ENCODE results near the gene CATSPERE. TPM values are rescaled to one million over a fixed set of nuclear protein-coding genes. Genes with fewer than 3 reads are reported as not detected.
"Not testable (repeated sequence)": the region's sequence is repeated elsewhere in the genome, so short reads cannot be mapped to it uniquely, and the experiment has no call there.

The CATSPERE gene
- total and polyA plus RNA-seq, 10 donors: 0.50 to 4.0 (median 1.1) TPM

DNA sequence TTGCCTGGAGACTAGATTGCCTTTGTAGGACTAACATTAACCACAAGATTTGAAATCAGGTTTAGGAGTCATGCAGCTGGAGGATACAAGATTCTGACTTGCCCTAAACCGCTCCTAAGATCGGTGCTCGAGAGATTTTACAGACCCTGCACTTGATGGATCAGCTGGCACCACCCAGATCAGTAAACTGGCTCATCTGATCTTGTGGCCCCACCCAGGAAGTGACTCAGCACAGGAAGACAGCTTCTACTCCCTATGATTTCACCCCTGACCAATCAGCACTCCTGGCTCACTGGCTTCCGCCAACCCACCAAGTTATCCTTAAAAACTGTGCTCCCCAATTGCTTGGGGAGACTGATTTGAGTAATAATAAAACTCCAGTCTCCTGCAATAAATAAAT, 876 bp upstream of the CATSPERE start:
- no peak for DNase-seq
- H3K9me3 ChIP-seq: peaks cover 0 to 5% (median 4%) of the 10 kb centered on the region in 8 donors
- H3K4me1 ChIP-seq: peaks cover 7 to 18% (median 9%) of the 10 kb centered on the region in 6 donors
- 88 to 98% (median 95%) methylated on average over 4 of the region's 4 CpGs for WGBS, 5 donors
- H3K4me3 ChIP-seq: peak overlapping the region in 1 of 8 donors; percentile 73
- no peaks in the 10 kb centered on the region for H3K27me3 ChIP-seq (replicated peaks in 1 of 7)
- no peak for TF ChIP-seq POLR2AphosphoS5 (IDR thresholded peaks at IDR 0.05)
- no peak for TF ChIP-seq POLR2A (IDR thresholded peaks at IDR 0.05)
- TF ChIP-seq, protein P1, sequence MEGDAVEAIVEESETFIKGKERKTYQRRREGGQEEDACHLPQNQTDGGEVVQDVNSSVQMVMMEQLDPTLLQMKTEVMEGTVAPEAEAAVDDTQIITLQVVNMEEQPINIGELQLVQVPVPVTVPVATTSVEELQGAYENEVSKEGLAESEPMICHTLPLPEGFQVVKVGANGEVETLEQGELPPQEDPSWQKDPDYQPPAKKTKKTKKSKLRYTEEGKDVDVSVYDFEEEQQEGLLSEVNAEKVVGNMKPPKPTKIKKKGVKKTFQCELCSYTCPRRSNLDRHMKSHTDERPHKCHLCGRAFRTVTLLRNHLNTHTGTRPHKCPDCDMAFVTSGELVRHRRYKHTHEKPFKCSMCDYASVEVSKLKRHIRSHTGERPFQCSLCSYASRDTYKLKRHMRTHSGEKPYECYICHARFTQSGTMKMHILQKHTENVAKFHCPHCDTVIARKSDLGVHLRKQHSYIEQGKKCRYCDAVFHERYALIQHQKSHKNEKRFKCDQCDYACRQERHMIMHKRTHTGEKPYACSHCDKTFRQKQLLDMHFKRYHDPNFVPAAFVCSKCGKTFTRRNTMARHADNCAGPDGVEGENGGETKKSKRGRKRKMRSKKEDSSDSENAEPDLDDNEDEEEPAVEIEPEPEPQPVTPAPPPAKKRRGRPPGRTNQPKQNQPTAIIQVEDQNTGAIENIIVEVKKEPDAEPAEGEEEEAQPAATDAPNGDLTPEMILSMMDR (IDR thresholded peaks at IDR 0.05 in 8 of 11, conservative IDR thresholded peaks at IDR 0.05 in 3 of 11): no peak
- no peaks in the 10 kb centered on the region for H3K36me3 ChIP-seq
- intact Hi-C loops (cut with DNase I; ENCODE audit: low total_unique reads): no loop called here
- peak overlapping the region in 4 of 8 donors; percentile 88 to 91 (median 88) for H3K27ac ChIP-seq

DNA sequence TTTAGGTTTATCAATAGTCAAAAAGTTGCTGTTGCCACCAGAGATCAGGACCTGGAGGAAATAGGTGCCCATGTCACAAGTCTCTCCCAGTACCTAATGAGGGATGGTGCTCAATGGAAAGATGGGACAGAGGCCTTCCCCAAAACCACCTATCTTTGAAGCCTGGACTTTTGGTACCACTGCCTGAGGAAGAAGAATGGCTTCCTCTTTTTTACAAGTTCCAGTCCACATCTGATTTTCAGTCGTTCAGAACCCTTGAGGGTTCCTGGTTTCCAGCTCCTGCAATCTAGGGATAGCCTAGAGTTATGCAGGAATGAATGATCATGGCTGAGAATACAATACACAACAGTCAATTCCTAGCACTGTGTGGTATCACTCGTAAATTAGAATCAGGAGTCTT, 5.7 kb downstream of the CATSPERE start:
- Histone ChIP-seq H3K9me3 (peaks cover 0 to 4% (median 0%) of the 10 kb centered on the region in 8 donors), H3K27me3 (replicated peaks in 1 of 7) (no peaks in the 10 kb centered on the region), H3K27ac (no peak overlapping the region), H3K36me3 (no peaks in the 10 kb centered on the region), H3K4me1 (peaks cover 0 to 3% (median 0%) of the 10 kb centered on the region in 6 donors), H3K4me3 (no peak overlapping the region)
- 63 to 81% (median 73%) methylated on average over 2 of the region's 2 CpGs for WGBS, 5 donors
- no peak for TF ChIP-seq POLR2A (IDR thresholded peaks at IDR 0.05)
- TF ChIP-seq POLR2AphosphoS5 (IDR thresholded peaks at IDR 0.05): no peak
- TF ChIP-seq, protein P1 (IDR thresholded peaks at IDR 0.05 in 8 of 11, conservative IDR thresholded peaks at IDR 0.05 in 3 of 11): no peak
- no peak for DNase-seq
- intact Hi-C loops (cut with DNase I; ENCODE audit: low total_unique reads): no loop called here

DNA sequence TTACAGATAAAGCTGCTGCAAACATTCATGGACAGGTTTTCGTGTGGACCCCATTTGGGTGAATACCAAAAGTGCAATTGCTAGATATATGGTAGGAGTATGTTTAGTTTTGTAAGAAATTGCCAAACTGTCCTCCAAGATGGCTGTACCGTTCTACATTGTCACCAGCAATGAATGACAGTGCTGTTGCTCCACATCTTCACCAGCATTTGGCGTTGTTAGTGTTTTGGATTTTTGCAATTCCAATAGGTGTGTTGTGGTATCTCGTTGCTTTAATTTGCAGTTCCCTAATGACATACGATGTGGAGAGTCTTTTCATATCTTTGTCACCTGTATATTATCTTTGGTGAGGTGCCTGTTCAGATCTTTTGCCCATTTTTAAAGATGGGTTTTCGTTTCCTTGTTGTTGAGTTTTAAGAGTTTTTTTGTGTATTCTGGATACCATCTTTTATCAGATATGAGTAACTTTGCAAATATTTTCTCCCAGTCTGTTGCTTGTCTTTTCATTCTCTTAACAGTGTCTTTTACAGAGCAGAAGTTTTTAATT, 12.1 kb downstream of the CATSPERE start:
- Histone ChIP-seq H3K4me3 (no peak overlapping the region), H3K27me3 (replicated peaks in 1 of 7) (no peaks in the 10 kb centered on the region), H3K36me3 (no peaks in the 10 kb centered on the region), H3K9me3 (peaks cover 0 to 10% (median 0%) of the 10 kb centered on the region in 8 donors), H3K27ac (no peak overlapping the region), H3K4me1 (no peaks in the 10 kb centered on the region)
- intact Hi-C loops (cut with DNase I; ENCODE audit: low total_unique reads): no loop called here
- TF ChIP-seq POLR2AphosphoS5 (IDR thresholded peaks at IDR 0.05) (no peak), POLR2A (IDR thresholded peaks at IDR 0.05) (no peak)
- TF ChIP-seq, protein P1 (IDR thresholded peaks at IDR 0.05 in 8 of 11, conservative IDR thresholded peaks at IDR 0.05 in 3 of 11): no peak
- no peak for DNase-seq
- WGBS, 5 donors: 90 to 97% (median 95%) methylated on average over 6 of the region's 6 CpGs

DNA sequence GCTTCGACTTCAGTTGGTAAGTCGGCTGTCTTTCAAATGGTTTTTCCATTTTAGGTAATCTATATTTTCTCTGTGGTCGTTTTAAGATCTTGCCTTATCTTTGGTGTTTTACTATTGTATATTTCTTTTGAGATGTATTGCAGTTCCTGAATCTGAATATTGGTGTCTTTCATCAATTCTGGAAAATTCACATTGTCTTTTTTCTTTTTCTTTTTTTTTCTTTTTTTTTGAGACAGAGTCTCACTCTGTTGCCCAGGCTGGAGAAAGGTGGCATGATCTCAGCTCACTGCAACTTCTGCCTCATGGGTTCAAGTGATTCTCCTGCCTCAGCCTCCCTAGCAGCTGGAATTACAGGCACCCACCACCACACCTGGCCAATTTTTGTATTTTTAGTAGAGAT, 23.9 kb downstream of the CATSPERE start:
- 61 to 82% (median 71%) methylated on average over 3 of the region's 3 CpGs for WGBS, 5 donors

More for the DNA sequence above, 23.9 kb downstream of the CATSPERE start:
- H3K9me3 ChIP-seq; H3K4me3 ChIP-seq; DNase-seq; intact Hi-C loops (cut with DNase I; ENCODE audit: low total_unique reads); H3K27me3 ChIP-seq (replicated peaks in 1 of 7); H3K27ac ChIP-seq; H3K4me1 ChIP-seq: not testable (repeated sequence)
- peaks cover 0 to 32% (median 0%) of the 10 kb centered on the region in 6 donors for H3K36me3 ChIP-seq
